HG03558 (cell line): ENCODE data around the gene ARID1B.

Source experiments
- ATAC-seq: cut with Tn5 transposase; IDR thresholded peaks from one replicate; pipeline ENCODE4 v1.9.1; 2021; ENCODE audit warnings: moderate number of reproducible peaks; ENCODE audit not compliant: unreplicated experiment; ENCODE audit errors: extremely low read depth

ARID1B gene

DNA sequence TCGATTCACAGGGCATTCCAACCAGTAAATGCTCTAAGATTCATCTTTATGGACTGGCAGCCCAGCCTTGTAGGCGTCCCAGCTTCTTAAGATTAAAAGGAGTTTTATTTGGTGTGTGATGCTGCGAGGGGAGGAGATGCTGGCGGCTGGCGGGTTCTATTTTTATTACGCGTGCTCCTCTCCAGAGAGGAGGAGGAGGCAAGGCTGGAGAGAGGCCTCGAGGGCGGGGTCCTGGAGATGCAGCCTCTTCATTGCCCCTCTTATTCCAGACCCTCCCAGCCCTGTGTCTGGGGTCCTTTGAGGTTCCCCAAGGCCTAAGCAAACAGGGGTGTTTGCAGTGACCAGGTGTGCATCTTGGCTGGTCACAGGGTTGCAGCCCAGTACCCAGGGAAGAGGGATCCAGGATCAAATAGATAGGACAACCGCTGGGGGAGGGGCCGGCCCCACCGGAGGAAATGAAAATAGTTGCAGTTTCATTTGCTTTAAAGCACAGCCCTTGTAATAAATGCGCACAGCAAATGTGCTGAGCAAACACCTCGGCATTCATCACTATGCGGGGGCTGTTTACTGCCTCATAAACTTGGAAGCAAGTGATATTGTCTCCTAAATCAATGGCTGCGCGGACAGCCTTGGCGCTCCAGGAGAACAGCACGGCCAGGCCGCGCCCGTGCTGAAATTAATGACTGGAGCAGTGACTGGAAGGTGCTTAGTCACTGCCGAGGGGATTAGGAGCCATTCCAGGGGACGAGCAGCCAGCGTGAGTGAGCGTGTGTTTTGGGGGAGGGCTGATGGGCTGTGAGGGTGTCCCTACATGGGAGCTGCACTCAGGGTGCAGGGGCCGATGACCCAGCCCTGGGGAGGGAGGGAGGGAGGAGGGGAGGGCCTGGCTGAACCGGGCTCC, 463.1 kb downstream of the ARID1B start:
- ATAC-seq, result no peak

DNA sequence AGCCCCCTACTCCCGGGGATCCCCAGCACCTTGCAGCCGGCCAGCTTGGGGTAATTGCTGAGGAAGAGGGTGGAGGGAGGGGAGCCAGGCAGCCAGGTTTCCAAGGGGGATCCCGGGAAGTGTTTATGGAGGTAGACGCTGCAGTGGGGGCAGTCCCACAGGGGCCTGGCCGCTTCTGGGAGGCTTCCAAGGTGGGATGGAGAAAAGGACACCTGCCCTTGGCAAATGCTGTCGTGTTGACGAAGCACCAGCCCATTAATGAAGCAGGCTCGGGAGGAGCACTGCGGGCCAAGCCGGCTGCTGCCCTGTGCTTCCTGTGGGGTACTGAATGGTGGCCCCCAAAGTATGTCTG, 463.8 kb downstream of the ARID1B start:
- ATAC-seq, result no peak

DNA sequence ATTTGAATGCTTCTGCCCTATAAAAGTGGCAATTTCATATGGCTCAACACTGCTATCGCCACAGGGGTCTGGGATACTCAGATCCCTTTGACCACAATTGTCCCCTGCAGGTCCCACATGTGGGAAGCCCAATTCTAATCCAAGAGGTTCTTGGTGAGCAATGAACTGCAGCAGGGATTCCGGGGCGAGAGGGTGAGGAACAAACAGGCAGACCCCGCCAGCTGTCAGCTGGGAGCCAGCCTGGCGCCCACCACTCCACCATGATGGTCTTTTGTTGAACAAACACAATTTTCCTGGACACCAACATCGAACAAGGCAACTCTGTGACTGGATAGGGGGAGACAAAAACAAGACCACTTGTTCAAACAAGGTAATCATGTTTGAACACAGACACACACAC, 465.6 kb downstream of the ARID1B start:
- ATAC-seq, result no peak

DNA sequence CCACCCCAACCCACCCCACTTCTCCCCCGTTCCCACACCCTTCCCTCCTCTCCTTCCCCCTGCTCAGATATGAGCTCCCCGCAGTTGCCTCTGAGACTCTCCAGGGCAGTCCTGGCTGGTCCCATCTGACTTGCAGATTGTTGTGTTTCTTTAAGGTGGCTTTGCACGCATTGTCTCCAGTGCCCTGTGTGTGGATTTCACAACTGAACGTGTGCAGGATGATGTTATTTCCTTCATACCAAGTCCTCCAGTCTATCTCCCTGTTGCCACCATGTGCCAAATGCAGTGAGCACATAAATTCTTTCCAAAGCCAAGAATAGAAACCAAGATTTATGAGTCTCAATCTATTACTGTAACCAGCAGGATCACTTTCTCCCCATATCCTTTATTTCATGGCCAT, 467.0 kb downstream of the ARID1B start:
- ATAC-seq, result no peak

DNA sequence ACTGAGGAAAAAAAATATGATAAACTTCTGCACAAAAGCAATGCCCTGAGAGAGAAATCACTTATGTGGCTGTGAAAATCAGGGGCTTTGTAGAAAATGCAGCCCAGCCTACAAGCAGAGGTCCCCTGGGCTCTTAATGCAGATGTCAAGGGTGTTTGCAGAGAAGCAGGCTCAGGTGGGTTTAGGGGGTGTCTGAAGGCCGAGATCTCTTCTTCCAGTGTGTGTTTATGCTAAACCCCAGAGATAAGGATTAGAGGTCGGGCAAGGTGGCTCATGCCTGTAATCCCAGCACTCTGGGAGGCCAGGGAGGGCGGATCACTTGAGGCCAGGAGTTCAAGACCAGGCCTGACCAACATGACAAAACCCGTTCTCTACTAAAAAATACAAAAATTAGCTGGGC, 467.6 kb downstream of the ARID1B start:
- no peak for ATAC-seq

DNA sequence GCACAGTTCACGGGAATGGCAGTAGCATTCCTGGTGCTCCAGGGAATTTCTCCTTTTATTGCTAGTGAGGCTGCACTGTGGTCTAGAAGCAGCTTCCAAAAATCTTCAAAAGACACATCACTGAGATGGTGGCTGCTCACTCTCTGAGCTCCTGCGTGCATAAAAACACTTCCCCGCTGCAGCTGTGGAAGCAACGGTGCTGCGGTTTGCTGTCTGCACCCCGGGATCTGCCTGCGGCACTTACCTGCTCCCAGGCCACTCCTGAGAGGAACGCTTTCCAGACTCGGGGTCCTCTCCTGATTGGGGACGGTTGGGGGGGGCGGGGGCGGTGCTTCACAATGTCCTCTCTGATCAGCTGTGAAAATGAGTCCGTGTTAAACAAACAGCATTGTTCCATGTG, 468.3 kb downstream of the ARID1B start:
- ATAC-seq, result no peak

DNA sequence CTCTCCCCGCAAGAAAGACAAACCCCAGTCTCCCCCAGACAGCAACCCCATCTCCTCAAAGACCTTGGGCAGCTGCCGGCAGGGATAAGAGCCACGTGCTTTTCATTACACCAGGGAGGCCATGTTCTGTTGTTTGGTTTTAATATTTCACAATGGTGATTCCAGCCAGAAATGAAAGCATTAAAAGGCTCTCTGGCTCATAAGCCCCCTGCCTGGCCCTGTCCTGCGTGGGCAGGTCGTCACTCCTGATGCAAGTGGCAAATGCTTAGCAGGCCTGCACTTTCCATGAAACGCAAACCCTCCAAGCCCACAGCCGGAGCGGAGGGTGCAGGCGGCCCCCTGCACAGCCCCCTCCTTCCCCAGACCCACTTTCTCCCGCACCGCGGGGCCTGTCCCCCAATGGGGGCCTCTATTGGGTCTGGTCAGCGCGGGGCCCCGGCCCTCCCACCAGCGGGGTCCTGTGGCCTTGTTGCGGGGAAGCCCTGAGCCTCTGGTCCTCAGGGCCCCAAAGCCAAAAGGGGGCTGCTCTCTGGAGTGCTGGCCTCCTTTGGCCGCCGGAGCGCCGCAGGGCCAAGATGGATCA, 469.0 kb downstream of the ARID1B start:
- no peak for ATAC-seq

DNA sequence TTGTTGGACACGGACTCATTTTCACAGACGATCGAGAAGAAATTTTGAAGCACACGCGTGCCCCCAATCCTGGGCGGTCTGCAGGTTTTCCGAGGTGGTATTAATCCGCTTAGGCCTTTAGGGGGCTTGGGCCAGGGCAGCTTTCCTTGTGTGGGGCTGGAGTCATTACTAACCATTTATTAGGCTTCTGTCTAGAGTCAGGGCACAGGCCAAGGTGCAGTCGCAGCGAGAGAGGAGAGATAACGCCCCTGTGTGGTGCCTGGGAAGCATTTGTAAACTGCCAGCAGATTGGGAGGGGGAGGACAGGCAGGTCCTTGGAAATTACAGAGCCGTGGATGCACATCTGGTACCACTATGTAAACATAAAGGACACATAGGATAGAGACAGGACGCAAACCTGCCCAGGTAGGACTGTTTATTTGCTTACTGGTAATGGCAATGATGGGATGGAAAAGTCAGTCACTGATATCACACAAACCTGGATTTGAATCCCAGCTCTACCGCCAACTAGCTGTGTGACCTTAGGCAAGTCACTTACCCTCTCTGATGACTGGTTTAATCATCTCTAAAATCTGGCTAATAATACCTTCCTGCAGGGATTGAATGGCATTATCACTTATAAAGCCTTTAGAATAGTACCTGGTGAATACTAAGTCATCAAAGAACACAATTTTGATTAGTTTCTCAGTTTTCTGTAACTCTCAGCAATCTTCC, 469.8 kb downstream of the ARID1B start:
- no peak for ATAC-seq

DNA sequence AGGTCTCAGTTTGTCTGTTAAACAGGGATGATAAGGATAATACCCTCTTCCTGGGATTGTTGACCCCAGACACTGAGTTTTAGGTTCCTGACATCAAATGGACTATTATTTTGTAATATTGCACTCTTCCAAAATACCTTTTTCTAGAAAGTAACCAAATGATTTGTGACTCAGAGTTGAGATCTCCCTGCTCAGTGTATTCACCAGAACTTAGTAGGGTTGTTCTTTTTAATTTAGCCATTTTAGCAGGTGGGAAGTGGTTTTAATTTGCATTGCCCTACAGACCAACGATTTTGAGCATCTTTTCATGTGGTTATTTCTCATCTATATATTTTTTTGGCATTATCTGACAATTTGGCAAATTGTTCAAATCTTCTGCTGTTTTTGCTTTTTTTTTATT, 471.1 kb downstream of the ARID1B start:
- no peak for ATAC-seq

DNA sequence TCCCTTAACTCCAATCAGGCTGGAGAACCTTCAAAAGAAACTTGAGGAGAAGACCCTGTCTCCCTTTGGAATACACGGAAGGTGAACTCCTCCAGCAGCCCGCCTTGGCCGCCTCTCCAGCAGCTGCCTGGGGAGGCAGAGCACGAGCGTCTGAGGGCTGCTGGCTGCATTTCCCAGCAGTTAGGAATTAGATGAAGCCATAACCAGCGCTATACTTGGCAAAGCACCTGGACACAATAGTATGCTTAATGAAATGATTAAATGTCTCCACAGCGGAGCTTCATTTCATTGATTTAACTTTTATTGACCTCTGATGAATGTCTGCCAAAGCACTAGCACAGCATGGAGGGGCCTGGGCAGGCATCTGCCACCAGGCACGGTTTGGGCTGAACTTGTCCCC, 472.6 kb downstream of the ARID1B start:
- no peak for ATAC-seq

DNA sequence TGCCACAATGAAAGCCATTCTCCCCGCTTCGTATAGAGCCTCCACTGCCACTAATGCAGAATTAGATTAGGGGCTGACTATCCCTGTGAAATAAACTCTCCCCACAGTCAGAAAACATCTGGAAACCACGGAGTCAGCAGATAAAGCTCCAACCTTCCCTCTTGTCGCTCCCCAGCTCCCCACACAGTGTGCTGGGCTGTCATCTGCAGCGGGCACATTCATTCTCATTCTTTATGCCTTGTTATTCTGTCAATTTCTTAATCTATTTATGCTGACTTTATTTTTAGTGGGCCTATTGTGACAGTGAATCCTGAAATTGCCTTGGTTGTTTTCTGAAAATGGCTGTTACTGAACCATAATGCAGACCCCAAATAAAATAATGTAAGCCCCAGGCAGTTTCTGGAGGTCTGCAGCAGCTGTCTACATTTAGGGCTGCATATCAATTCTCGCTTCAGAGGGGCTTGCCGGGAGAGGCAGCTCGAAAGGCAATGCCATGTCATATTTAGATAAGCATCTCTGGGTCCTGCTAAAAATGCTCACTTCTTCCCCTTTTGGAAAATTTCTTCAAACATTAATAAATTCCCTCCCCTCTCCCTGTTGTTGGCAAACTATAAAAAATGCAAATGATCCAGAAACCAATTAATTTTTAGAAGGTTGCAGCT, 474.5 kb downstream of the ARID1B start:
- ATAC-seq, result no peak

DNA sequence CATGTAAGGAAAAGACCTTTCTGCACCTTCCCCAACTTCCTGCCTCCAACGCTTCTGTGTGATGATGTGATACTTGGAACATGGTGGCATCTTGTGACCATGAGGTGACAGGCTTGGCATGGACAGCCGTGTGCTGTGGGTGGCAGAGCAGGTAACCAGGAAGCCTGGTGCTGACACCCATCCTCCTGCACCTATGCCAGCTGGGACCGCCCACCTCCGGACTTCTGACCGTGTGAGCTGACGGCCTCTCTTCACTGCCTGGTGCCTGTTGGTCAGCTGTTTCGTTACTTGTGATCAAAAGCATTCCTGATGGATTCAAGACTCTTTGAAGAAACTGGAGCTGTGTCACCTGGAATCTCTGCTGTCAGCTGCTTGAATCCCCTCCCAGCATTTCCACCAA, 475.8 kb downstream of the ARID1B start:
- ATAC-seq, result no peak

DNA sequence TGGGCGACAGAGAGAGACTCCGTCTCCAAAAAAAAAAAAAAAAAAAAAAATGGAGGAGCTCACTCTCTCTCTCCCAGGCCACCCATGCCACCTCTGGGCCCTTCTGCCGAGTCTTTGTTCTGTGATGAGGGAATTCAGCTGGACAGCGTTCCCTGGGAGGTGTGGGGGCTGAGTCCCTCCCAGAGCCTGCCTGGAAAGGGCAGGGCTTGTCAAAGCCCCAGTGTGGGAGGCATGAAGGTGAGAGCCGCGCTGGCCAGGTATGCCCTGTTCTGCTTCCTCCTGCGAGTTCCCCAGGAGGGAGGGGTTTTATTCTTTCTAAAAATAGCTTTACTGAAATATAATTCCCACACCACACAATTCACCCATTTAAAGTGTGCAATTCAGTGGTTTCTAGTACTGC, 476.5 kb downstream of the ARID1B start:
- ATAC-seq, result no peak

DNA sequence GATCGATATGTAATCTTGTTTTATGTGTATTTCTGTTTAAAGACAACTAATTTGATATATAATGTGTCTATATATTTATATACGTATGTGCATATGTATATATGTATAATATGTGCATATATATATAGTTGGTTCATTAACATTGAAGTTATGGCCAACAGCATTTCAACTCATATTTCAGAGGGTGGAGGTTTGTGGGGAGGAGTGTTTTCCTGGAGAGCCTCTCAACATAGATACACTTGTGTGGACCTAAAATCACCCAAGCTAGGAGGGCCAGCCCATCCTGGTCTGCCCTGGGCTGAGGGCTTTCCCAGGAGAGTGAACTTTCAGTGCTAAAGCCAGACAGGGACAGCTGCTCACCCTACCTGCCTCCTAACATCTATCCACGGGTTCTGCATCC, 477.4 kb downstream of the ARID1B start:
- no peak for ATAC-seq

DNA sequence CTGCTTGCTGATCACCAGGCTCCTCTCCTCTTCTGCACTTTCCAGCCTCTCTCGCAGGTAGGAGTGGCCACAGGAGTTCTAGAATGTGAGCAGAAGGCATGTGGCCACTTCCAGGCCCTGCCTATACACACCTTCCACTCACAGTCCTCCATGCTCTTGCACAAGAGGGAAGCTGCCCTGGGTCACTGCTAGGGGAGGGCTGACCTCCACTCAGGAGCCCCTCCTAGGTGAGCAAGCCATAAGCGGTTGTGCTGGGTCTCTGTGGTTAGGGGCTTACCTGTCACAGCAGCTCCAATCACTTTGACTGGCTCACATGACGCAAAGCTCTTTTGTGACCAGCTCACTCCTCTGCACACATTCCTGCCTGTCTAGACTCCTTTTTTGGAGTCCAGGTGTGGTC, 477.9 kb downstream of the ARID1B start:
- ATAC-seq, result no peak

DNA sequence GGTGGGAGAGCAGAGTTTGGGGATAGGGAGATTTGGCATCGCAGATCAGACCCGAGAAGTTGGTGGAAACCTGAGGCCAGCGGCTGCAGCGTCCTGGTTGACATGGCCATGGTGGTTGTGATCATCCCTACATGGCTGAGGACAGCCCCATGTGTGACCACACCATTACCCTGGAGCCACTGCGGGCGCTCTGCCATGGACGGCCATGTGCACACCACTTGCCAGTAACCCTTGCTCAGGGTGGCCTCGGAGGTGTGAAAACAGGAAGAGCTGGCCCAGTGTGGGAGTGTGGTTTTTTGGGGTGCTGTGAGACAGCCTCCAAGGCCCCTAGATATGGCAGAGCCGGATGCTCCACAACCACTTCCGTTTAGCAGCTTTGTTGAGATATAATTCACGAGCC, 481.7 kb downstream of the ARID1B start:
- no peak for ATAC-seq

DNA sequence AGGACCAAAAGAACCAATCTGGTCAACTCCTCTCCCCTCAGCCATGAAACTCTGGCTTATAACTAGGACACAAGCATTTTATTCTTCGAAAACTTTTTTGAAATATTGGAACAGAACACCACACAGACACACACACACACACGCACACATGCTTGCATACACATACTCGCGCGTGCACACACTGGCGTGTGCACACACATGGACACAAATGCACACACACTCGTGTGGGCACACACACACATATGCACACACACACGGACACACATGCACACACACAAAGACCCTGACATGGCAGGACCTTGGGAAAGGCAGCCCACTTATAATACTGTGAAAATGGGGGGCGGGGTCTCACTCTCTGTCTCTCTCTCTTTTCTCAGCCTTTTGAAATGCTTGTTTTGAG, 482.3 kb downstream of the ARID1B start:
- ATAC-seq, result no peak
